Stimulated activated CD4-positive, alpha-beta T cell treated with anti-CD3 and anti-CD28 coated beads, TNF-alpha, amount 100 ng/mL, for 4 hours (primary cell): ENCODE data around the gene AGFG1.
"Not testable (repeated sequence)": the region's sequence is repeated elsewhere in the genome, so short reads cannot be mapped to it uniquely, and the experiment has no call there.

Experiments
- DNase-seq, 3 experiments: peaks; one replicate each; pipeline ENCODE4 v3.0.0-alpha.2; 2020; ENCODE audit warnings: low read depth in 3 of 3

Gene AGFG1

GRCh38 chr2:227497158-227497557 is 25.2 kb downstream of the AGFG1 start:
- DNase-seq: no peak

- DNase-seq: no peak
Measured at GRCh38 chr2:227499627-227500300, 27.8 kb downstream of the AGFG1 start.

DNA sequence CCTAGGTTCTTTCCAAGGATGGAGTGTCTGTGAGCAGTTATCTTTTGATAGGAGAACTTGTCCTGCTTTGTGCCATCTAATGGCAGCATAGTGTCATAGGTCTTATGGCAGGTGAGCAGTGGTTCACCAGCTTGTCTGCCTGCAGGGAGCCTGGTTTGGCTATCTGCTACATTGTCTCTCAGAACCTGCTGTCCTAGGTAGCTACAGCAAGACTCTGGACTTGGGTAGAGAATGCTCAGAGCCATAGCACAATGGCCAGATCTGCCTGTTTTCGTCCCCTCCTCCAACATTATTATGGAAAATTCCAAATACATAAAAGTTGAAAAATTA is 28.3 kb downstream of the AGFG1 start:
- DNase-seq: no peak

- no peak for DNase-seq
Measured at GRCh38 chr2:227503433-227504406, 31.8 kb downstream of the AGFG1 start.

DNA sequence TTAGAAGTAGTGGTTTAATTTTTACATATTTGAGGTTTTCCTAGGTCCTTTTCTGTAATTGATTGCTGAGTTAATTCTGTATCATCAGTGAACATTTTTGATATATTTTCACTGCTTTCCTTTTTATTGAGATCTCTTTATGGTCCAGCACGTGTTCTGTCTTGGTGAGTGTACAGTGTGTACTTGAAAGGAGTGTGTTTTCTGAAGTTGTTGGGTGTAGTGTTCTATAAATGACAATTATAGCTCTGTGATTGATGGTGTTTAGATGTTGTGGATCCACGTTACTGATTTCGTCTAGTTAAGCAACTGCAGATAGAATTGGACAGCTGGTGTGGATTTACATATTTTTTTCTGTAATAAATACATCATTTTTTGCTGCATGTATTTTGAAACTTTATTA is 32.7 kb downstream of the AGFG1 start:
- no peak for DNase-seq

- no peak for DNase-seq
Measured at GRCh38 chr2:227506456-227506855, 34.5 kb downstream of the AGFG1 start.

GRCh38 chr2:227507963-227508362 is 36.0 kb downstream of the AGFG1 start:
- no peak for DNase-seq

DNA sequence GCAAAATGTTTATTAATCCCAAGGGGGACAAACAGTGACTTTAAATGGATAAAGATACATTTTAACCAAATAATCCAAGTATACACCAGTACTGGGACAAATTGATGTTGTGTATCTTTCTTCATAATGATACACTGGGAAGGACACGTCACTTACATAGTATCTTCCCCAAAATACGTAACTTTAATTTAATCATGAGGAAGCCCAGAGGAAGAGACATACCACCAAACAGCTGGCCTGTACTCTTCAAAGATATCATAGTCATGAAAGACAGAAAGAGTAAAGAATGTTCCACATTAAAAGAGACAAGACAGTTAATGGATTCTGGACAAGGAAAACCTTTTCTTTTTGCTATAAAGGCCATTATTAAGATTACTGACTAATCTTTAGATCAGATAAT is 37.1 kb downstream of the AGFG1 start:
- no peak for DNase-seq

GRCh38 chr2:227509824-227510619 is 38.1 kb downstream of the AGFG1 start:
- no peak for DNase-seq

DNA sequence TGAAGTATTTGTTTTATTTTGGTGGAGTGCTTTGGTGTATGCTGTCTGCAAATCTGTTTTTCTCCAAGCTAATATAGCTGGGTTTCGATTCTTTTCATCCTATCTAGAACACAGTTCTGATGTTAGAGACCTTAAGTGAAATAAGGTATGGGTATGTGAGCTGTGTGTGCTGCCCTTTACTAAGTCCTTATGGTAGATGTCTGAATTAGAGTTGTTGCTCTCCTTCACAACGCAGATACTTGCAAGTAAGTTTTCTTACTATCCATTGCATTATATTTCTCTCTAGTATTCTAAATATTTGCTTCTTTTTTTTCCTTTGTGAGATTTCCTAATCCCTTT is 38.6 kb downstream of the AGFG1 start:
- DNase-seq: no peak

DNA sequence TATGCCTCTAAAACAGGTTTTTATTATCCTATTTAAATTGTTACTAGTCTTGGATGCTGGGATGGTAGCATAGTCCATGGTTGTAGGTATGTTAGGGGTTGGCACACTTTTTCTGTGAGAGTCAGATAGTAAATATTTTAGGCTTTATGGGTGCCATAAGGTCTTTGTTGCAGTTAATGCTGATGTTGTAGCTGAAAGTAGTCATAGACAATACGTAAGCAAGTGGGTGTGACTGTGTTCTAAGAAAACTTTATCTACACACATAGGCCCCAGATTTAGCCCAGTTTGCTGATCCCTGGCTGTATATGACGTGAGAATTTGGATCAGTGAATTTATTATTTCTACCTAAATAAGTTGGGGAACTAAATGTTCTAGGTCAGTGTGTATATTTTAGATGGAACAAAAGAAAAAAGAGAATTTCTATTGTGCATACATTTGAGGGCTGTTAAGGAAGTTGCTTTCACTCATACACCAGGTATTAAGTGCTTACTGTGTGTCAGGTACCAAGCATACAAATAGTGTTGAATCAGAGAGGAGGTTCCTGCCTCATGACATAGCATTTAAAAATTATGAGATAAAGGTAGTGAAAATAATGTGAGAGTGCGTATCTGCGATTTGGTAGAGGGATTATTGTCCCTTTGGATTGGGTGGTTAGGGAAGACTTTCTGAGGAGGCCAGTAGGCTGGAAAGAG is 39.4 kb downstream of the AGFG1 start:
- no peak for DNase-seq

- DNase-seq: no peak
Measured at GRCh38 chr2:227511955-227512354, 40.0 kb downstream of the AGFG1 start.

- DNase-seq: no peak
Measured at GRCh38 chr2:227513113-227513512, 41.2 kb downstream of the AGFG1 start.

DNA sequence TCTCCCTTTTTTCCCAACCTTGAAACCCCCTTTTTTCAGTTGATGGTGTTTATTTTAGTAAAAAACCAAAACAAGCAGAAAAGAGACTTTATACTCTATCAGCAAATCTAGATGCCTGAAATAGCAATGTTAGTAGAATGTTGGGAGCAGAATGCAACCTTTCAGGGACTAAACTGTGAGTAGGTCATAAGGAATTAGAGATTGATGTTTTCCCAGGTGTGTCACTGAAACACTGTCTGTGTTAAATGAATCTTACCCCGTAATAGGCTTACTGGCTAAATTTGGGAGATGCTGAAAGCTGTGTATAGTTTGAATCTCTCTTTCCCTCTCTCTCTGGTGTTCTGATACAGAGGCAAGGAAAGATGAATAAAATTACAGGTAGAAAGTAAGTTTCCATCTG is 43.8 kb downstream of the AGFG1 start:
- no peak for DNase-seq

DNA sequence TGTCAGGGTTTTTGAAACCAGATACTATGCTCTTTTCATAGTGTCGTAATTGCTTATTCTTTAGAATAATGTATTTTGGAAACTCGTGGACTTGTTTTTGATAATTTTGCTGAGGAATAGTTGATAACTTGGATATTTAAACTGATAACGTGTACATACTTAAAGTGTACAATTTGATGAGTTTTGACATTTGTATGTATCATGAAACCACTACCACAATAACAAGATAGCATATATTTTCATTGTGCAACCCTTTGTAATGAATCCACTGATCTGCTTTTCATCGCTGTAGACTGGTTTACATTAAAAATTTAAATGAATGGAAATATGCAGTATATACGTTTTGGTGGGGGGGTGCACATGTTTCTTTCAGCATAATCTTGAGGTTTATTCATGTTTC is 45.8 kb downstream of the AGFG1 start:
- DNase-seq: no peak

DNA sequence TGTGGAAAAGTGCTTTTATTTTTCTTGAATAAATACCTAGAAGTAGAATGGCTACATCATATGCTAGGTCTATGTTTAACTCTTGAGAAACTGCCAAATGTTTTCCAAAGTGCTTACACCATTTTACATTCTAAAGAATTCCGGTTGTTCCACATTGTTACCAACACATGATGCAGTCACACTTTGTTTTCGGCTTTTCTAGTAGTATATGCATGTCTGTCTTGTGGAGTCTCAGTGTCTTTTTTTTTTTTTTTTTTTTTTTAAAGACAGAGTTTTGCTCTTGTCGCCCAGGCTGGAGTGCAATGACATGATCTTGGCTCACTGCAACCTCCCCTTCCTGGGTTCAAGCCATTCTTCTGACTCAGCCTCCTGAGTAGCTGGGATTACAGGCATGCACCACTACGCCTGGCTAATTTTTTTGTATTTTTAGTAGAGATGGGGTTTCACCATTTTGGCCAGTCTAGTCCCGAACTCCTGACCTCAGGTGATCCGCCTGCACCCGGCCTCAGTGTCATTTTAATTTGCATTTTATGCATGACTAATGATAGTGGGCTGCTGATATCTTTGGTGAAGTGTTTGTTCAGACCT is 46.4 kb downstream of the AGFG1 start:
- not testable (repeated sequence) for DNase-seq

- not testable (repeated sequence) for DNase-seq
Measured at GRCh38 chr2:227521178-227521577, 49.2 kb downstream of the AGFG1 start.

DNA sequence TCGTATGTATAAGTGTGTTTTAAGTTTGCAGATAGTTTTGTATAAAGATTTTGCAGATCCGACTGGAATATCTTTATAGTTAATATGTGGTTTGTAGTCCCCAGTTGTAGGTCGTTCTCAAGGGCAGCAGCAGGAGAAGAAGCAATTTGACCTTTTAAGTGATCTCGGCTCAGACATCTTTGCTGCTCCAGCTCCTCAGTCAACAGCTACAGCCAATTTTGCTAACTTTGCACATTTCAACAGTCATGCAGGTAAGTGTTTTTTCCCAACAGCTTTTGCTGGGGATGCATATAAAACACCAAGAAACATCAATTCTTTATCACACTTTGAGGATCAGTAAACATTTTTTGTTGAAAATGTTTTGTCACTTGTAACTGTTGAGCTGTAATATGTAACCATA is 52.7 kb downstream of the AGFG1 start:
- no peak for DNase-seq

DNA sequence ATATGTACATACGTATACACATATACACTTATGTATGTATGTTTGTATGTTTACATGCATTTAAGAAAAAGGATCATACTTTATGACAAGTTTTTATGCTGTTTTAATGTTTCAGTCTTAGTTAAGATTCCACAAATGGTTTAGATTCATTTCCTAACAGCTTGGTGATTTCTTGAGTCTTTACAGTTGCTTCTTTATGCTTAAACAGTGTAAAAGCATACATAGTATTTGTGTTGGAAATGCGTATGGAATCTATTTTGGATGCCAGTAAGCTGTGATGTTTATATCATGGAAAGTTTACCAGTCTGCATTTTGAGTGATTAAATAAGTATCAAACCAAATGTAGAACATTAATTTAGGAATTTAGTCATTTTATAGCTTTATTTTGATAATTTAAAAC is 55.4 kb downstream of the AGFG1 start:
- no peak for DNase-seq

DNA sequence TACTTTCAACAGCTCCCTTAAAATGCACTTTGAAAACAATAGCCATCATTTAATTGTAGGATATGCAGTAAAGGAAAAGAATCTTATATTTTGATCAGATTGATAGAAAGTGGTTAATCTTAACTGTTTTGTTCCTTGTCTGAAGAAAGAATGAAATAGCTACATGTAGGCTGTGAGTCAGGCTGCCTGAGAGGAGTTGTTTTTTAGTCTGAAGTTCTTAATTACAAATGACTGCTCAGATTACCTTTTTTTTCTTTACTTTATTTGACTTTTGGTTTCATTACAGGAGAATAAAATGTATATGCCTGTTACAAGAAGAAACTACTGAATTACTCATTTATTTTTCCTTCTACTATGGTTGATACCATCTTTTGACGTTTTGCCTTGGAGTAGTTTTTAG is 56.8 kb downstream of the AGFG1 start:
- no peak for DNase-seq

- no peak for DNase-seq
Measured at GRCh38 chr2:227529871-227530270, 57.9 kb downstream of the AGFG1 start.

GRCh38 chr2:227534714-227535113 is 62.8 kb downstream of the AGFG1 start:
- DNase-seq: no peak
